Fibroblast of lung (primary cell): ENCODE data around the gene CCL26. TPM values are rescaled to one million over a fixed set of nuclear protein-coding genes. Genes with fewer than 3 reads are reported as not detected.
"Not testable (repeated sequence)": the region's sequence is repeated elsewhere in the genome, so short reads cannot be mapped to it uniquely, and the experiment has no call there.

ENCODE experiments used
- DNase-seq, 2 donors: peaks; one replicate each; pipeline versions ENCODE4 v3.0.0 to v3.0.0-alpha.2; 2010; ENCODE audit warnings: low read depth in 2 of 2
- H2AFZ ChIP-seq: 2 replicates; pipeline ENCODE4 v1.5.1; 2012; ENCODE audit warnings: low read length, control low read depth, inconsistent platforms
- H3K27ac ChIP-seq: 2 replicates; pipeline ENCODE4 v1.5.1; 2011; ENCODE audit warnings: low read length, control low read depth; ENCODE audit not compliant: insufficient read depth
- H3K27me3 ChIP-seq: 2 replicates; pipeline ENCODE4 v1.5.1; 2011; ENCODE audit warnings: mild to moderate bottlenecking, low read length; ENCODE audit not compliant: control insufficient read depth, insufficient read depth
- H3K36me3 ChIP-seq: 2 replicates; pipeline ENCODE4 v1.5.1; 2011; ENCODE audit warnings: low read length; ENCODE audit not compliant: control insufficient read depth, insufficient read depth
- H3K4me1 ChIP-seq: 2 replicates; pipeline ENCODE4 v1.5.1; 2011; ENCODE audit warnings: low read length; ENCODE audit not compliant: control insufficient read depth, insufficient read depth; ENCODE audit errors: extremely low read depth
- H3K4me2 ChIP-seq: 2 replicates; pipeline ENCODE4 v1.5.1; 2011; ENCODE audit warnings: low read length, control low read depth; ENCODE audit not compliant: insufficient read depth; ENCODE audit errors: extremely low read depth
- H3K4me3 ChIP-seq, 4 experiments: fragments of 200-600 bp in 1 of 4; sonication (generic) in 1 of 4; replicated peaks in 1 of 4; 2 replicates each; pipeline ENCODE4 v1.5.1; 2011 to 2016; ENCODE audit warnings: low read length in 4 of 4, low read depth in 3 of 4, mild to moderate bottlenecking in 3 of 4, control low read depth in 2 of 4, inconsistent platforms in 1 of 4, mixed read lengths in 1 of 4; ENCODE audit not compliant: insufficient read depth in 1 of 4; ENCODE audit errors: control extremely low read depth in 1 of 4
- H3K79me2 ChIP-seq: 2 replicates; pipeline ENCODE4 v1.5.1; 2012; ENCODE audit warnings: mild to moderate bottlenecking, low read length, inconsistent platforms; ENCODE audit not compliant: control insufficient read depth, insufficient read depth
- H3K9ac ChIP-seq: 2 replicates; pipeline ENCODE4 v1.5.1; 2011; ENCODE audit warnings: mild to moderate bottlenecking, low read length, control low read depth; ENCODE audit not compliant: insufficient read depth
- H3K9me3 ChIP-seq: 2 replicates; pipeline ENCODE4 v1.5.1; 2012; ENCODE audit warnings: low read depth, low read length; ENCODE audit not compliant: control insufficient read depth, insufficient read depth
- H4K20me1 ChIP-seq: 2 replicates; pipeline ENCODE4 v1.5.1; 2011; ENCODE audit warnings: low read length; ENCODE audit not compliant: control insufficient read depth, insufficient read depth; ENCODE audit errors: extremely low read depth
- CTCF ChIP-seq, 2 donors: IDR thresholded peaks in 1 of 2; conservative IDR thresholded peaks in 1 of 2; 1 replicate in 1 of 2; 2 replicates in 1 of 2; pipeline ENCODE4 v1.5.1; 2011 to 2012; ENCODE audit warnings: low read length in 2 of 2, control low read depth in 1 of 2, inconsistent platforms in 1 of 2, low read depth in 1 of 2, mild to moderate bottlenecking in 1 of 2
- EZH2 ChIP-seq: IDR thresholded peaks from 2 replicates; pipeline ENCODE4 v1.5.1; 2012; ENCODE audit warnings: low read length, control low read depth, mild to moderate bottlenecking; ENCODE audit errors: missing control alignments
- polyA plus RNA-seq, 2 donors: library from polyadenylated mRNA; depleted of rRNA in 1 of 2; stranded (reverse) in 1 of 2; unstranded in 1 of 2; fragments of >200 nt; gene quantifications; 2 replicates each; pipeline ENCODE4 v1.2.1, GENCODE V29; 2011 to 2012; ENCODE audit warnings: missing spikeins in 1 of 2
- total RNA-seq: library from RNA; depleted of rRNA; stranded (reverse); fragments of >200 nt; gene quantifications from 2 replicates; pipeline ENCODE4 v1.2.1, GENCODE V29; 2014

Gene CCL26
- total and polyA plus RNA-seq, 2 donors (not counting 1 experiment from before 2014, with no cell fraction given): 0.94 to 1.2 TPM

DNA sequence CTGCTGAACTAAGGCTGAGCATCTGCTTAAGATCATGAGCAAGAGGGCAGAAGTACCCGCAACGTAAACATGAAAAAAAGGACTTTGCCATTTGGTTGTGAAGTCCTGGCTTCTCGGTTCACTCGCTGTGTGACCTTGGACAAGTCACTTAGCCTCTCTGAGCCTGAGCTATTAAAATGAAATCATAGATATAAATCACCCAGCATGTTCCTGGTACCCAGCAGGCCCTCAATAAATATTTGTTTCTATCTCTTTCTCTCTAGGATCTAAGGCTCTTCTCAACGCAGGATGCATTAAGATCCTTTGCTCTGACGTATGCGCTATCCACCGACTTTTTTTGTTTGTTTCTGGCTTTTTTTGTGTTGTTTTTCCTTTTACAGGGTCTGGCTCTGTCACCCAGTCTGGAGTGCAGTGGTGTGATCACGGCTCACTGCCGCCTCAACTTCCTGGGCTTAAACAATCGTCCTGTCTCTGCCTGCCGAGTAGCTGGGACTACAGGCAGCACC, 39.9 kb downstream of the CCL26 start:
- Histone ChIP-seq H3K4me2 (peak overlapping the region; percentile 1), H3K27ac (peak overlapping the region; percentile 90)

GRCh38 chr7:75729851-75730274, 42.1 kb downstream of the CCL26 start:
- H4K20me1 ChIP-seq: no peaks in the 10 kb centered on the region
- H3K9ac ChIP-seq: no peak overlapping the region
- H2AFZ ChIP-seq: no peak overlapping the region
- peaks cover 4% of the 10 kb centered on the region for H3K79me2 ChIP-seq
- no peak overlapping the region for H3K27ac ChIP-seq
- H3K36me3 ChIP-seq: peaks cover 1% of the 10 kb centered on the region
- H3K4me3 ChIP-seq: no peak overlapping the region
- H3K4me1 ChIP-seq: peaks cover 28% of the 10 kb centered on the region
- no peak overlapping the region for H3K4me2 ChIP-seq
- DNase-seq: no peak
- H3K9me3 ChIP-seq: no peaks in the 10 kb centered on the region
- no peaks in the 10 kb centered on the region for H3K27me3 ChIP-seq
- no peak for TF ChIP-seq EZH2
- no peak for TF ChIP-seq CTCF (conservative IDR thresholded peaks at IDR 0.05 in 1 of 2, IDR thresholded peaks at IDR 0.05 in 1 of 2; ENCODE audit: low read depth in 1 of 2, low read length in 2 of 2)

More for the DNA sequence above, 39.9 kb downstream of the CCL26 start:
- peaks cover 1% of the 10 kb centered on the region for H3K36me3 ChIP-seq
- DNase-seq: no peak
- no peaks in the 10 kb centered on the region for H4K20me1 ChIP-seq
- TF ChIP-seq CTCF (conservative IDR thresholded peaks at IDR 0.05 in 1 of 2, IDR thresholded peaks at IDR 0.05 in 1 of 2; ENCODE audit: low read depth in 1 of 2, low read length in 2 of 2) (no peak), EZH2 (no peak)
- H3K27me3 ChIP-seq: no peaks in the 10 kb centered on the region
- H3K4me1 ChIP-seq: peaks cover 31% of the 10 kb centered on the region
- no peaks in the 10 kb centered on the region for H3K9me3 ChIP-seq
- H3K4me3 ChIP-seq: no peak overlapping the region
- H3K9ac ChIP-seq: peak overlapping the region; percentile 39
- H3K79me2 ChIP-seq: peaks cover 12% of the 10 kb centered on the region
- H2AFZ ChIP-seq: no peak overlapping the region

DNA sequence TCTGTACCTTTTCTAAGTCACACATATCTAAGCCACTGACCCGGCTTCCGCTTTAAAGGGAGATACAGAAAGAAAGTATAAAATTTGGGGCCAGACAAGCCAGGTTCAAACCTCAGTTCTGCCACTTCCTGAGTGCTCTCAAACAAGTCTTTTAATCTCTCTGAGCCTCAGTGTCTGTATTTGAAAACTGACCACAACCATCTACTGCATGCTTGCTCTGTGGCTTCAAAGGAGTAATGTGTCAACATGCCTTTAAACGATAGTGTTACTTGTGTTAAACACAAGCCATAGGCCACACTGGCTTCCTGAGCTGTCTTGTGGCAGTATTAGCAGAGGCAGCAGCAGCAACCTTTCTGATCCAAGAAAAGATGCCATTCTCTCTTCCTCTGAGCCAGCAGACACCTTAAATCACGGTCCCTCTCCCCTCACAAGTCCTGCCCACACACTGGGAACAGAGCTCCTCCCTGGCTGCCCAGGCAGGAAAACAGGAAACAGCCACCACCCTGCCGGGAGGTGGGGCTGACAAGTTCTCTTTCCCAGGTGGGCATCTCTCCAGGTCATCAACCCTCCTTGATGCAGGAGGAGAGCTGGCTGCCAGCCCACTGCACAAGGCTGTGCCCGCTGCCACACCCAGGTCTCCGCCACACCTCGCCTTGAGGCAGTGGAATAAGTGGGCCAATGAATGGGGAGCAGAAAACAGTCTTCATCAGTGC, 44.0 kb downstream of the CCL26 start:
- no peaks in the 10 kb centered on the region for H3K27me3 ChIP-seq
- H3K27ac ChIP-seq: peak overlapping the region; percentile 13
- peak in 1 of 2 donors; percentile 88 for DNase-seq
- H4K20me1 ChIP-seq: no peaks in the 10 kb centered on the region
- no peaks in the 10 kb centered on the region for H3K9me3 ChIP-seq
- peak overlapping the region; percentile 81 for H2AFZ ChIP-seq
- peaks cover 1% of the 10 kb centered on the region for H3K36me3 ChIP-seq
- no peak overlapping the region for H3K4me3 ChIP-seq
- H3K9ac ChIP-seq: no peak overlapping the region
- H3K4me2 ChIP-seq: peak overlapping the region; percentile 7
- TF ChIP-seq CTCF (conservative IDR thresholded peaks at IDR 0.05 in 1 of 2, IDR thresholded peaks at IDR 0.05 in 1 of 2; ENCODE audit: low read depth in 1 of 2, low read length in 2 of 2) (no peak), EZH2 (no peak)
- H3K79me2 ChIP-seq: no peaks in the 10 kb centered on the region
- H3K4me1 ChIP-seq: peaks cover 18% of the 10 kb centered on the region

DNA sequence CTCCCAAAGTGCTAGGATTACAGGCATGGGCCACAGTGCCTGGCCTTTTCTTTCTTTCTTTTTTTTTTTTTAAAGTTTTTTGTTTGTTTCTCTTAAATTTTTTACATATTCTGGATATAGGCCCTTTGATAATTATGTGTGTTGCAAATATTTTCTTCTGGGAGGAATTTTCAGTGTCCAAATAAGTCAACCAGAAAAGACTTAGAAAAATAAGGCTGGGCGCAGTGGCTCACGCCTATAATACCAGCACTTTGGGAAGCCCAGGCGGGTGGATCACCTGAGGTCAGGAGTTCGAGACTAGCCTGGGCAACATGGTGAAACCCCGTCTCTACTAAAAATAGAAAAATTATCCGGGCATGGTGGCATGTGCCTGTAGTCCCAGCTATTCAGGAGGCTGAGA, 44.7 kb downstream of the CCL26 start:
- not testable (repeated sequence) for H3K27me3 ChIP-seq, H2AFZ ChIP-seq, H3K36me3 ChIP-seq, H3K9ac ChIP-seq, H3K79me2 ChIP-seq, H3K9me3 ChIP-seq, H3K4me2 ChIP-seq, H3K27ac ChIP-seq, H4K20me1 ChIP-seq, DNase-seq, H3K4me3 ChIP-seq
- peaks cover 11% of the 10 kb centered on the region for H3K4me1 ChIP-seq
